GM12892 (cell line): ENCODE data around the gene LSAMP.

Experiments
- POLR2A ChIP-seq: IDR thresholded peaks from 2 replicates; pipeline ENCODE4 v1.6.1; 2011; ENCODE audit warnings: low read depth, low read length, control low read depth
- POLR2AphosphoS5 ChIP-seq: IDR thresholded peaks from 2 replicates; pipeline ENCODE4 v1.6.1; 2011; ENCODE audit warnings: low read depth, low read length, control low read depth

DNA sequence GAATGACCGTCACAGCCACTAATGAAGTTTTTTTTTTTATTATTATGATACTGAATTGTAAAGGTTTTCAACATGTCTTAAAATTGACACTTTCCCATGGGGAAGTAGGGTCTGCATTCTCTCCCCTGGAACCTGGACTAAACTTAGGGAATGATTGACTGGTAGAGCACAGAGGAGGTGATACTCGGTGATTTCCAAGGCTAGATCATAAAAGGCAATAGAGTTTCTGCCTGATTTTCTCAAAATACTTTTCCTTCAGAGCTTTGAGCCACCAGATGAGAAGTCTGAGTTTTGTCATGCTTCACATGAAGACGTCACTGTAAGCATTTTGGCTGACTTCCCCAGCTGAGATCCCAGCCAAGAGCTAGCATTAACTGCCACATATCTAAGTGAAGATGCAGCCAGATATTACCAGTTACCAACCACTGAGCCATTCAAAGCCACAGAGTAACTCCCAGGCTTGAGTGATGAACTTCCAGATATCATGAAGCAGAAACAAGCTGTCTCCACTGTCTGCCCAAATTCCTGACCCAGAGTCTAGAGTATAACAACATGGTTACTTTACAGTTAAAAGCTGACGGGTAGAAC is 105.8 kb downstream of the LSAMP start:
- TF ChIP-seq POLR2A: no peak
- no peak for TF ChIP-seq POLR2AphosphoS5
